Measurements from ENCODE around the gene SIRT5.

Gene SIRT5

GRCh38 chr6:13535306-13535705 is 39.1 kb upstream of the SIRT5 start:
- H3K4me1 ChIP-seq (ENCODE audit: control insufficient read depth in 5 of 5, insufficient read depth in 5 of 5, low read length in 5 of 5): peaks cover 0 to 24% (median 0%) of the 10 kb centered on the region in 5 donors
- H3K4me3 ChIP-seq (ENCODE audit: low read depth in 1 of 5, low read length in 5 of 5): no peak overlapping the region
- no peak overlapping the region for H3K27ac ChIP-seq (ENCODE audit: low read depth, low read length)
- H3K9me3 ChIP-seq (ENCODE audit: control insufficient read depth in 5 of 5, low read length in 5 of 5): no peaks in the 10 kb centered on the region
- H3K36me3 ChIP-seq (ENCODE audit: control insufficient read depth in 5 of 5, insufficient read depth in 5 of 5, low read length in 5 of 5): no peaks in the 10 kb centered on the region
- H3K9ac ChIP-seq (ENCODE audit: low read length in 5 of 5): no peak overlapping the region
- no peaks in the 10 kb centered on the region for H3K27me3 ChIP-seq (ENCODE audit: control insufficient read depth in 5 of 5, insufficient read depth in 4 of 5, low read length in 5 of 5)

GRCh38 chr6:13536796-13537526 is 37.4 kb upstream of the SIRT5 start:
- Histone ChIP-seq H3K9me3 (ENCODE audit: control insufficient read depth in 5 of 5, low read length in 5 of 5) (no peaks in the 10 kb centered on the region), H3K4me3 (ENCODE audit: low read depth in 1 of 5, low read length in 5 of 5) (no peak overlapping the region), H3K4me1 (ENCODE audit: control insufficient read depth in 5 of 5, insufficient read depth in 5 of 5, low read length in 5 of 5) (peaks cover 0 to 24% (median 0%) of the 10 kb centered on the region in 5 donors), H3K9ac (ENCODE audit: low read length in 5 of 5) (no peak overlapping the region), H3K27ac (ENCODE audit: low read depth, low read length) (peak overlapping the region; percentile 9), H3K36me3 (ENCODE audit: control insufficient read depth in 5 of 5, insufficient read depth in 5 of 5, low read length in 5 of 5) (no peaks in the 10 kb centered on the region), H3K27me3 (ENCODE audit: control insufficient read depth in 5 of 5, insufficient read depth in 4 of 5, low read length in 5 of 5) (no peaks in the 10 kb centered on the region)

- Histone ChIP-seq H3K27ac (ENCODE audit: low read depth, low read length) (peak overlapping the region; percentile 27), H3K4me1 (ENCODE audit: control insufficient read depth in 5 of 5, insufficient read depth in 5 of 5, low read length in 5 of 5) (peaks cover 0 to 24% (median 0%) of the 10 kb centered on the region in 5 donors), H3K36me3 (ENCODE audit: control insufficient read depth in 5 of 5, insufficient read depth in 5 of 5, low read length in 5 of 5) (no peaks in the 10 kb centered on the region), H3K9me3 (ENCODE audit: control insufficient read depth in 5 of 5, low read length in 5 of 5) (no peaks in the 10 kb centered on the region), H3K4me3 (ENCODE audit: low read depth in 1 of 5, low read length in 5 of 5) (no peak overlapping the region), H3K27me3 (ENCODE audit: control insufficient read depth in 5 of 5, insufficient read depth in 4 of 5, low read length in 5 of 5) (no peaks in the 10 kb centered on the region), H3K9ac (ENCODE audit: low read length in 5 of 5) (no peak overlapping the region)
Measured at GRCh38 chr6:13537527-13537897, 36.9 kb upstream of the SIRT5 start.

GRCh38 chr6:13538084-13538483 is 36.3 kb upstream of the SIRT5 start:
- Histone ChIP-seq H3K4me1 (ENCODE audit: control insufficient read depth in 5 of 5, insufficient read depth in 5 of 5, low read length in 5 of 5) (peaks cover 0 to 24% (median 0%) of the 10 kb centered on the region in 5 donors), H3K36me3 (ENCODE audit: control insufficient read depth in 5 of 5, insufficient read depth in 5 of 5, low read length in 5 of 5) (no peaks in the 10 kb centered on the region), H3K9me3 (ENCODE audit: control insufficient read depth in 5 of 5, low read length in 5 of 5) (no peaks in the 10 kb centered on the region), H3K27ac (ENCODE audit: low read depth, low read length) (peak overlapping the region; percentile 27), H3K4me3 (ENCODE audit: low read depth in 1 of 5, low read length in 5 of 5) (no peak overlapping the region), H3K9ac (ENCODE audit: low read length in 5 of 5) (no peak overlapping the region), H3K27me3 (ENCODE audit: control insufficient read depth in 5 of 5, insufficient read depth in 4 of 5, low read length in 5 of 5) (no peaks in the 10 kb centered on the region)

- Histone ChIP-seq H3K27me3 (ENCODE audit: control insufficient read depth in 5 of 5, insufficient read depth in 4 of 5, low read length in 5 of 5) (no peaks in the 10 kb centered on the region), H3K4me3 (ENCODE audit: low read depth in 1 of 5, low read length in 5 of 5) (no peak overlapping the region), H3K36me3 (ENCODE audit: control insufficient read depth in 5 of 5, insufficient read depth in 5 of 5, low read length in 5 of 5) (no peaks in the 10 kb centered on the region), H3K4me1 (ENCODE audit: control insufficient read depth in 5 of 5, insufficient read depth in 5 of 5, low read length in 5 of 5) (peaks cover 0 to 24% (median 0%) of the 10 kb centered on the region in 5 donors), H3K9me3 (ENCODE audit: control insufficient read depth in 5 of 5, low read length in 5 of 5) (no peaks in the 10 kb centered on the region), H3K9ac (ENCODE audit: low read length in 5 of 5) (no peak overlapping the region), H3K27ac (ENCODE audit: low read depth, low read length) (no peak overlapping the region)
Measured at GRCh38 chr6:13538600-13538999, 35.8 kb upstream of the SIRT5 start.

GRCh38 chr6:13539572-13539971 is 34.8 kb upstream of the SIRT5 start:
- Histone ChIP-seq H3K4me3 (ENCODE audit: low read depth in 1 of 5, low read length in 5 of 5) (no peak overlapping the region), H3K27me3 (ENCODE audit: control insufficient read depth in 5 of 5, insufficient read depth in 4 of 5, low read length in 5 of 5) (no peaks in the 10 kb centered on the region), H3K9me3 (ENCODE audit: control insufficient read depth in 5 of 5, low read length in 5 of 5) (no peaks in the 10 kb centered on the region), H3K9ac (ENCODE audit: low read length in 5 of 5) (no peak overlapping the region), H3K4me1 (ENCODE audit: control insufficient read depth in 5 of 5, insufficient read depth in 5 of 5, low read length in 5 of 5) (peaks cover 0 to 22% (median 0%) of the 10 kb centered on the region in 5 donors), H3K27ac (ENCODE audit: low read depth, low read length) (no peak overlapping the region), H3K36me3 (ENCODE audit: control insufficient read depth in 5 of 5, insufficient read depth in 5 of 5, low read length in 5 of 5) (no peaks in the 10 kb centered on the region)

- Histone ChIP-seq H3K9ac (ENCODE audit: low read length in 5 of 5) (no peak overlapping the region), H3K4me1 (ENCODE audit: control insufficient read depth in 5 of 5, insufficient read depth in 5 of 5, low read length in 5 of 5) (peaks cover 0 to 13% (median 0%) of the 10 kb centered on the region in 5 donors), H3K27me3 (ENCODE audit: control insufficient read depth in 5 of 5, insufficient read depth in 4 of 5, low read length in 5 of 5) (no peaks in the 10 kb centered on the region), H3K27ac (ENCODE audit: low read depth, low read length) (no peak overlapping the region), H3K9me3 (ENCODE audit: control insufficient read depth in 5 of 5, low read length in 5 of 5) (no peaks in the 10 kb centered on the region), H3K4me3 (ENCODE audit: low read depth in 1 of 5, low read length in 5 of 5) (no peak overlapping the region), H3K36me3 (ENCODE audit: control insufficient read depth in 5 of 5, insufficient read depth in 5 of 5, low read length in 5 of 5) (no peaks in the 10 kb centered on the region)
Measured at GRCh38 chr6:13541496-13541895, 32.9 kb upstream of the SIRT5 start.

- no peak overlapping the region for H3K27ac ChIP-seq (ENCODE audit: low read depth, low read length)
- H3K27me3 ChIP-seq (ENCODE audit: control insufficient read depth in 5 of 5, insufficient read depth in 4 of 5, low read length in 5 of 5): no peaks in the 10 kb centered on the region
- no peaks in the 10 kb centered on the region for H3K36me3 ChIP-seq (ENCODE audit: control insufficient read depth in 5 of 5, insufficient read depth in 5 of 5, low read length in 5 of 5)
- H3K4me1 ChIP-seq (ENCODE audit: control insufficient read depth in 5 of 5, insufficient read depth in 5 of 5, low read length in 5 of 5): no peaks in the 10 kb centered on the region
- H3K4me3 ChIP-seq (ENCODE audit: low read depth in 1 of 5, low read length in 5 of 5): no peak overlapping the region
- no peak overlapping the region for H3K9ac ChIP-seq (ENCODE audit: low read length in 5 of 5)
- no peaks in the 10 kb centered on the region for H3K9me3 ChIP-seq (ENCODE audit: control insufficient read depth in 5 of 5, low read length in 5 of 5)
Measured at GRCh38 chr6:13544454-13545186, 29.8 kb upstream of the SIRT5 start.

- H3K27me3 ChIP-seq (ENCODE audit: control insufficient read depth in 5 of 5, insufficient read depth in 4 of 5, low read length in 5 of 5): no peaks in the 10 kb centered on the region
- H3K4me1 ChIP-seq (ENCODE audit: control insufficient read depth in 5 of 5, insufficient read depth in 5 of 5, low read length in 5 of 5): no peaks in the 10 kb centered on the region
- no peak overlapping the region for H3K27ac ChIP-seq (ENCODE audit: low read depth, low read length)
- H3K9ac ChIP-seq (ENCODE audit: low read length in 5 of 5): no peak overlapping the region
- no peak overlapping the region for H3K4me3 ChIP-seq (ENCODE audit: low read depth in 1 of 5, low read length in 5 of 5)
- H3K9me3 ChIP-seq (ENCODE audit: control insufficient read depth in 5 of 5, low read length in 5 of 5): no peaks in the 10 kb centered on the region
- H3K36me3 ChIP-seq (ENCODE audit: control insufficient read depth in 5 of 5, insufficient read depth in 5 of 5, low read length in 5 of 5): no peaks in the 10 kb centered on the region
Measured at GRCh38 chr6:13545885-13546284, 28.5 kb upstream of the SIRT5 start.

- Histone ChIP-seq H3K9me3 (ENCODE audit: control insufficient read depth in 5 of 5, low read length in 5 of 5) (no peaks in the 10 kb centered on the region), H3K27me3 (ENCODE audit: control insufficient read depth in 5 of 5, insufficient read depth in 4 of 5, low read length in 5 of 5) (no peaks in the 10 kb centered on the region), H3K27ac (ENCODE audit: low read depth, low read length) (no peak overlapping the region), H3K9ac (ENCODE audit: low read length in 5 of 5) (no peak overlapping the region), H3K36me3 (ENCODE audit: control insufficient read depth in 5 of 5, insufficient read depth in 5 of 5, low read length in 5 of 5) (no peaks in the 10 kb centered on the region), H3K4me3 (ENCODE audit: low read depth in 1 of 5, low read length in 5 of 5) (no peak overlapping the region), H3K4me1 (ENCODE audit: control insufficient read depth in 5 of 5, insufficient read depth in 5 of 5, low read length in 5 of 5) (no peaks in the 10 kb centered on the region)
Measured at GRCh38 chr6:13548500-13549210, 25.7 kb upstream of the SIRT5 start.
